H1 (cell line): Measurements from ENCODE around the gene TNNC1. TPM values are rescaled to one million over a fixed set of nuclear protein-coding genes. Genes with fewer than 3 reads are reported as not detected.

Experiments used
- CHD7 ChIP-seq: fragments of 300-600 bp; sonication (generic); IDR thresholded peaks from 2 replicates; pipeline ENCODE4 v1.7.1; 2012; ENCODE audit warnings: low read length, moderate library complexity, mild to moderate bottlenecking, inconsistent platforms; ENCODE audit not compliant: insufficient replicate concordance
- CTBP2 ChIP-seq: IDR thresholded peaks from 2 replicates; pipeline ENCODE4 v1.7.0; 2011; ENCODE audit warnings: borderline replicate concordance, mild to moderate bottlenecking, moderate library complexity, mixed read lengths, low read length; ENCODE audit not compliant: insufficient read depth, insufficient read length
- HDAC6 ChIP-seq: IDR thresholded peaks from one replicate; pipeline ENCODE4 v1.7.1; 2012; ENCODE audit warnings: low read depth, mild to moderate bottlenecking, inconsistent platforms, low read length, moderate library complexity
- RAD21 ChIP-seq, 2 experiments: IDR thresholded peaks in 1 of 2; conservative IDR thresholded peaks in 1 of 2; 2 replicates each; pipeline ENCODE4 v1.6.1; 2011; ENCODE audit warnings: low read depth in 2 of 2, low read length in 2 of 2, improper control_type of control experiment in 1 of 2, inconsistent platforms in 1 of 2, mild to moderate bottlenecking in 1 of 2, moderate library complexity in 1 of 2
- SRF ChIP-seq: IDR thresholded peaks from 2 replicates; pipeline ENCODE4 v1.6.1; 2011; ENCODE audit warnings: mild to moderate bottlenecking, low read depth, low read length, moderate library complexity
- polyA plus RNA-seq, 7 experiments: library from polyadenylated mRNA; depleted of rRNA in 3 of 7; stranded (reverse) in 5 of 7; unstranded in 2 of 7; fragments of >200 nt in 5 of 7; fragments of 200-250 nt in 2 of 7; gene quantifications; 1 replicate in 5 of 7; 2 replicates in 1 of 7; 4 replicates in 1 of 7; pipeline versions ENCODE4 v1.2.1 to v1.2.3, GENCODE V29; 2011 to 2013; ENCODE audit warnings: missing spikeins in 2 of 7, mixed read lengths in 2 of 7
- total RNA-seq: library from RNA; stranded (reverse); fragmentation: NEBNext Ultra II Directional; extraction: Animal tissue kit (Norgen Biotek cat#: 25700); gene quantifications from 2 replicates; pipeline ENCODE4 v1.2.1, GENCODE V29; 2021
- TF ChIP-seq, protein P1 (sequence below), 3 experiments: IDR thresholded peaks; 1 replicate in 2 of 3; 2 replicates in 1 of 3; pipeline versions ENCODE4 v1.5.1 to v1.6.1; 2011; ENCODE audit warnings: low read length in 3 of 3, mild to moderate bottlenecking in 3 of 3, inconsistent platforms in 2 of 3, low read depth in 1 of 3, moderate library complexity in 1 of 3; ENCODE audit not compliant: insufficient read depth in 1 of 3; ENCODE audit errors: control extremely low read depth in 1 of 3

The TNNC1 gene
- total and polyA plus RNA-seq, 2 of the 8 experiments (the other 6 are each of a cell fraction or from before 2014, with no cell fraction given): 5.8 to 16.4 TPM

DNA sequence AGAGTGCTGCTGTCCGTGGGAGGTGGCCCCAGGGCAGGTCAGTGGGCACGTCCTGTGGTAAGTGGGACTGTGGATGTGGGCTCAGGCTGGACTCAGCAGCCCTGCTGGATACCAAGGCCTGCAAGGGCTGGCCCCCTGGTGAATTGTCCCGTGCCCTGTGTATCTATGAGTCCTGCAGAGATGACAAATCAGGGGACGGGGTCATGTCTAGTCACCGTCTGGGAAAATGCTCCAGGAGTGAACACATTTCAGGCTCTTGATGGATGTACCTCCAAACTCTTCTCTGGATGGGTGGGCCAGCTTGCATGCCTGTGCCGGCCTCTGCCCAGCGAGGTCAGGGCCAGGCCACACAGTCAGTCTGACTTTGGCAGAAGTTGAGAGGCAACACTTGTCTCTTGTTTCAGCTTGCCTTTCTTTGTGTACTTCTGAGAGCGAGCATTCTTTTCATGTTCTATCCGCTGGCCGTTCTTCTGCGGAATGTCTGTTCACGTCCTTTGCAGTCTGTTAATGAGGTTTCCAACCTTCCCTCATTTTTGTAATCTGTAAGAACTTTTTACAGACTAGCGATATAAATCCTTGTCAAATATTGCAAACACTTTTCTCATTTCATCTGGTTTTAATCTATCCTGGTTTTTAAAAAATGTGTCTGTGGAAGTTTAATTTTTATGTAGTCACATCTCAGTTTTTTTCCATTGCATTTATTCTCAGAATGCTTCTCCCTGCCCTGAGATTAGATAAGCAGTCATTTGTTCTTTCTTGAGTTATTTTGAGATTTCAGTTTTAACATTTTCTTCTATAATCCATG, 29.9 kb upstream of the TNNC1 start (continued):
- TF ChIP-seq CHD7: no peak
- no peak for TF ChIP-seq SRF
- no peak for TF ChIP-seq HDAC6
- no peak for TF ChIP-seq RAD21 (IDR thresholded peaks at IDR 0.05 in 1 of 2, conservative IDR thresholded peaks at IDR 0.05 in 1 of 2; ENCODE audit: low read depth in 2 of 2, low read length in 2 of 2)
- no peak for TF ChIP-seq CTBP2
- TF ChIP-seq, protein P1, sequence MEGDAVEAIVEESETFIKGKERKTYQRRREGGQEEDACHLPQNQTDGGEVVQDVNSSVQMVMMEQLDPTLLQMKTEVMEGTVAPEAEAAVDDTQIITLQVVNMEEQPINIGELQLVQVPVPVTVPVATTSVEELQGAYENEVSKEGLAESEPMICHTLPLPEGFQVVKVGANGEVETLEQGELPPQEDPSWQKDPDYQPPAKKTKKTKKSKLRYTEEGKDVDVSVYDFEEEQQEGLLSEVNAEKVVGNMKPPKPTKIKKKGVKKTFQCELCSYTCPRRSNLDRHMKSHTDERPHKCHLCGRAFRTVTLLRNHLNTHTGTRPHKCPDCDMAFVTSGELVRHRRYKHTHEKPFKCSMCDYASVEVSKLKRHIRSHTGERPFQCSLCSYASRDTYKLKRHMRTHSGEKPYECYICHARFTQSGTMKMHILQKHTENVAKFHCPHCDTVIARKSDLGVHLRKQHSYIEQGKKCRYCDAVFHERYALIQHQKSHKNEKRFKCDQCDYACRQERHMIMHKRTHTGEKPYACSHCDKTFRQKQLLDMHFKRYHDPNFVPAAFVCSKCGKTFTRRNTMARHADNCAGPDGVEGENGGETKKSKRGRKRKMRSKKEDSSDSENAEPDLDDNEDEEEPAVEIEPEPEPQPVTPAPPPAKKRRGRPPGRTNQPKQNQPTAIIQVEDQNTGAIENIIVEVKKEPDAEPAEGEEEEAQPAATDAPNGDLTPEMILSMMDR (IDR thresholded peaks at IDR 0.05; ENCODE audit: control extremely low read depth in 1 of 3, insufficient read depth in 1 of 3, low read depth in 1 of 3, low read length in 3 of 3): no peak
